ENCODE results near the gene ZNF740.

DNA sequence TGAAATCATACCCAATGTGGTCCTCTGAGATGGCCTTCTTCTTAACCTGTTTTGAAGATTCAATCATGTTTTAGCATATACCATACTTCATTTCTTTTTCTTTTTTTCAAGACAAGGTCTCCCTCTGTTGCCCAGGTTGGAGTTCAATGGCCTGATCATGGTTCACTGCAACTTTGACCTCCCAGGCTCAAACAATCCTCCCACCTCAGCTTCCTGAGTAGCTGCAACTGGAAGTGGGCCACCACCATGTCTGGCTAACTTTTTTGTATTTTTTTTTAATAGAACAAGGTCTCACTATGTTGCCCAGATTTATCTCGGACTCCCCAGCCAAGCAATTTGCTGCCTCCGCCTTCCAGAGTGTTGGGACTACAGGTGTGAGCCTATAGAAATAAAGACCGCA is 46.8 kb upstream of the ZNF740 start:
- TF ChIP-seq, protein P1, sequence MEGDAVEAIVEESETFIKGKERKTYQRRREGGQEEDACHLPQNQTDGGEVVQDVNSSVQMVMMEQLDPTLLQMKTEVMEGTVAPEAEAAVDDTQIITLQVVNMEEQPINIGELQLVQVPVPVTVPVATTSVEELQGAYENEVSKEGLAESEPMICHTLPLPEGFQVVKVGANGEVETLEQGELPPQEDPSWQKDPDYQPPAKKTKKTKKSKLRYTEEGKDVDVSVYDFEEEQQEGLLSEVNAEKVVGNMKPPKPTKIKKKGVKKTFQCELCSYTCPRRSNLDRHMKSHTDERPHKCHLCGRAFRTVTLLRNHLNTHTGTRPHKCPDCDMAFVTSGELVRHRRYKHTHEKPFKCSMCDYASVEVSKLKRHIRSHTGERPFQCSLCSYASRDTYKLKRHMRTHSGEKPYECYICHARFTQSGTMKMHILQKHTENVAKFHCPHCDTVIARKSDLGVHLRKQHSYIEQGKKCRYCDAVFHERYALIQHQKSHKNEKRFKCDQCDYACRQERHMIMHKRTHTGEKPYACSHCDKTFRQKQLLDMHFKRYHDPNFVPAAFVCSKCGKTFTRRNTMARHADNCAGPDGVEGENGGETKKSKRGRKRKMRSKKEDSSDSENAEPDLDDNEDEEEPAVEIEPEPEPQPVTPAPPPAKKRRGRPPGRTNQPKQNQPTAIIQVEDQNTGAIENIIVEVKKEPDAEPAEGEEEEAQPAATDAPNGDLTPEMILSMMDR (IDR thresholded peaks at IDR 0.05; ENCODE audit: poor library complexity), result no peak
- TF ChIP-seq EZH2 (IDR thresholded peaks at IDR 0.05; ENCODE audit: borderline replicate concordance), result no peak

All from hepatocyte (in vitro differentiated cells).